Endothelial cell of umbilical vein (primary cell): ENCODE measurements around the gene USH2A.

Source experiments
- EZH2 ChIP-seq: IDR thresholded peaks from 2 replicates; pipeline ENCODE4 v1.6.1; 2012; ENCODE audit warnings: borderline replicate concordance, low read depth, mild to moderate bottlenecking, moderate library complexity, low read length, inconsistent platforms; ENCODE audit not compliant: severe bottlenecking
- GATA2 ChIP-seq: IDR thresholded peaks from 2 replicates; pipeline ENCODE4 v1.7.0; 2011; ENCODE audit warnings: low read depth, mild to moderate bottlenecking, moderate library complexity, mixed read lengths, low read length; ENCODE audit not compliant: insufficient read length, insufficient read depth
- MAX ChIP-seq: IDR thresholded peaks from 2 replicates; pipeline ENCODE4 v1.6.1; 2011; ENCODE audit not compliant: insufficient read depth, insufficient read length
- MYC ChIP-seq: IDR thresholded peaks from one replicate; pipeline ENCODE4 v1.6.1; 2011; ENCODE audit warnings: mild to moderate bottlenecking, low read depth, low read length
- POLR2A ChIP-seq: IDR thresholded peaks from 2 replicates; pipeline ENCODE4 v1.6.1; 2012; ENCODE audit warnings: low read depth, mild to moderate bottlenecking, control low read depth, low read length
- POLR2AphosphoS5 ChIP-seq: IDR thresholded peaks from 2 replicates; pipeline ENCODE4 v1.6.1; 2012; ENCODE audit warnings: low read depth, mild to moderate bottlenecking, control low read depth, low read length, moderate library complexity; ENCODE audit not compliant: insufficient read depth
- TF ChIP-seq, protein P1 (sequence below), 2 donors: IDR thresholded peaks; 1 replicate in 1 of 2; 2 replicates in 1 of 2; pipeline ENCODE4 v1.5.1; 2011; ENCODE audit warnings: low read length in 2 of 2, mild to moderate bottlenecking in 2 of 2, moderate library complexity in 2 of 2, control low read depth in 1 of 2, inconsistent platforms in 1 of 2, low read depth in 1 of 2; ENCODE audit not compliant: insufficient read depth in 1 of 2; ENCODE audit errors: extremely low read depth in 1 of 2

DNA sequence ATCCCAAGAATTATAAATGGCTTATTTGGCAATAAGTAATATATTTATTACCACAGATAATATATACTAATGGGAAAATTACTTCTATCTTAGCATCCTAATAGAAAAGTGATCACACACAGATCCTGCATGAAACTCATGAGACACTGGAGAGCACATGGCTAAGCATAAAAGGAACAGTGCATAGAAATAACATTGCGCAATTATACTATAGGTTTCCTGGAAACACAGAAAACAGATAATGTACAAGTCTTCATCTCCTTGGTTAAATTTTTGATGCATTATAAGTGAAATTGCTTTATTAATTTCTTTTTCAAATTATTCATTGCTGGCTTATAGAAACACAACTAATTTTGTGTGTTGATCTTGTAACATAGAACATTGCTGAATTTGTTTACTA, 210.4 kb downstream of the USH2A start:
- TF ChIP-seq EZH2: no peak
- TF ChIP-seq, protein P1, sequence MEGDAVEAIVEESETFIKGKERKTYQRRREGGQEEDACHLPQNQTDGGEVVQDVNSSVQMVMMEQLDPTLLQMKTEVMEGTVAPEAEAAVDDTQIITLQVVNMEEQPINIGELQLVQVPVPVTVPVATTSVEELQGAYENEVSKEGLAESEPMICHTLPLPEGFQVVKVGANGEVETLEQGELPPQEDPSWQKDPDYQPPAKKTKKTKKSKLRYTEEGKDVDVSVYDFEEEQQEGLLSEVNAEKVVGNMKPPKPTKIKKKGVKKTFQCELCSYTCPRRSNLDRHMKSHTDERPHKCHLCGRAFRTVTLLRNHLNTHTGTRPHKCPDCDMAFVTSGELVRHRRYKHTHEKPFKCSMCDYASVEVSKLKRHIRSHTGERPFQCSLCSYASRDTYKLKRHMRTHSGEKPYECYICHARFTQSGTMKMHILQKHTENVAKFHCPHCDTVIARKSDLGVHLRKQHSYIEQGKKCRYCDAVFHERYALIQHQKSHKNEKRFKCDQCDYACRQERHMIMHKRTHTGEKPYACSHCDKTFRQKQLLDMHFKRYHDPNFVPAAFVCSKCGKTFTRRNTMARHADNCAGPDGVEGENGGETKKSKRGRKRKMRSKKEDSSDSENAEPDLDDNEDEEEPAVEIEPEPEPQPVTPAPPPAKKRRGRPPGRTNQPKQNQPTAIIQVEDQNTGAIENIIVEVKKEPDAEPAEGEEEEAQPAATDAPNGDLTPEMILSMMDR (IDR thresholded peaks at IDR 0.05; ENCODE audit: extremely low read depth in 1 of 2, insufficient read depth in 1 of 2, low read depth in 1 of 2, low read length in 2 of 2): no peak
- TF ChIP-seq POLR2A: no peak
- no peak for TF ChIP-seq GATA2
- TF ChIP-seq POLR2AphosphoS5: no peak
- no peak for TF ChIP-seq MAX
- no peak for TF ChIP-seq MYC
